ENCODE measurements around the gene PNLDC1.

DNA sequence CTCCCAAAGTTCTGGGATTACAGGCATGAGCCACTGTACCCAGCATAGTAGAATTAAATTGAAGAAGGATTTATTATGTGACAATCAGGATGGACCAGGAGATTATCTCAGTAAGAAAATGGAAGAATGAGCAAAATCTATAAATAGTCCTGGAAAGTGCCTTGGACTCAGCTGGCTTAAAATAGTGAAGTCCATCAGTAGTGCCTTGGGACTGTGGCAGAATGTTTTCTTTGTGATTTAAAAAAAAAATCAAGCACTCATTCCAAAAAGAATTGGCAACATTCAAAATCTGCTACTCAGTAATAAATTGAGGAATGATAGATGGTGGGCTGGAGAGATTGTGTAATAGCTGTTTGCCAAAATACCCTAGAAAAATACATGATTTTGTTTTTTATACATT lies 53.7 kb downstream of the PNLDC1 start:
- TF ChIP-seq, protein P1, sequence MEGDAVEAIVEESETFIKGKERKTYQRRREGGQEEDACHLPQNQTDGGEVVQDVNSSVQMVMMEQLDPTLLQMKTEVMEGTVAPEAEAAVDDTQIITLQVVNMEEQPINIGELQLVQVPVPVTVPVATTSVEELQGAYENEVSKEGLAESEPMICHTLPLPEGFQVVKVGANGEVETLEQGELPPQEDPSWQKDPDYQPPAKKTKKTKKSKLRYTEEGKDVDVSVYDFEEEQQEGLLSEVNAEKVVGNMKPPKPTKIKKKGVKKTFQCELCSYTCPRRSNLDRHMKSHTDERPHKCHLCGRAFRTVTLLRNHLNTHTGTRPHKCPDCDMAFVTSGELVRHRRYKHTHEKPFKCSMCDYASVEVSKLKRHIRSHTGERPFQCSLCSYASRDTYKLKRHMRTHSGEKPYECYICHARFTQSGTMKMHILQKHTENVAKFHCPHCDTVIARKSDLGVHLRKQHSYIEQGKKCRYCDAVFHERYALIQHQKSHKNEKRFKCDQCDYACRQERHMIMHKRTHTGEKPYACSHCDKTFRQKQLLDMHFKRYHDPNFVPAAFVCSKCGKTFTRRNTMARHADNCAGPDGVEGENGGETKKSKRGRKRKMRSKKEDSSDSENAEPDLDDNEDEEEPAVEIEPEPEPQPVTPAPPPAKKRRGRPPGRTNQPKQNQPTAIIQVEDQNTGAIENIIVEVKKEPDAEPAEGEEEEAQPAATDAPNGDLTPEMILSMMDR (IDR thresholded peaks at IDR 0.05), result no peak
- TF ChIP-seq POLR2A (IDR thresholded peaks at IDR 0.05), result no peak

Measured in testis (tissue), 2 donors.